PFSK-1 (cell line): ENCODE results near the gene LSM14B.
A peak's percentile ranks its signal among the peaks of the same experiment; 100 is the strongest.

ENCODE experiments used
- FOXP2 ChIP-seq: optimal IDR thresholded peaks from 2 replicates; pipeline ENCODE3; 2011; ENCODE audit warnings: borderline replicate concordance, control low read depth, inconsistent platforms; ENCODE audit not compliant: insufficient read depth; ENCODE audit errors: extremely low read length, extremely low read depth
- POLR2AphosphoS5 ChIP-seq: IDR thresholded peaks from 2 replicates; pipeline ENCODE4 v1.6.1; 2012; ENCODE audit warnings: low read depth, mild to moderate bottlenecking, control low read depth, low read length, moderate library complexity
- REST ChIP-seq, 2 experiments: IDR thresholded peaks; 2 replicates each; pipeline versions ENCODE4 v1.6.1 to v1.8.0; 2011 to 2012; ENCODE audit warnings: low read depth in 2 of 2, low read length in 2 of 2, control low read depth in 1 of 2, inconsistent platforms in 1 of 2, mild to moderate bottlenecking in 1 of 2, moderate library complexity in 1 of 2; ENCODE audit not compliant: insufficient read depth in 1 of 2
- SIN3A ChIP-seq: IDR thresholded peaks from 2 replicates; pipeline ENCODE4 v1.6.1; 2012; ENCODE audit warnings: mild to moderate bottlenecking, low read length, moderate library complexity, borderline replicate concordance; ENCODE audit not compliant: insufficient read depth
- TAF1 ChIP-seq: IDR thresholded peaks from 2 replicates; pipeline ENCODE4 v1.6.1; 2012; ENCODE audit warnings: low read length, control low read depth, borderline replicate concordance; ENCODE audit not compliant: insufficient read depth

Gene LSM14B

GRCh38 chr20:62181808-62182207 is 59.5 kb downstream of the LSM14B start:
- no peak for TF ChIP-seq TAF1
- no peak for TF ChIP-seq SIN3A
- TF ChIP-seq FOXP2, result no peak
- TF ChIP-seq POLR2AphosphoS5, result no peak
- TF ChIP-seq REST (IDR thresholded peaks at IDR 0.05; ENCODE audit: insufficient read depth in 1 of 2, low read depth in 2 of 2, low read length in 2 of 2), result no peak

GRCh38 chr20:62182469-62183425 is 60.5 kb downstream of the LSM14B start, which contains the start of gene MTG2:
Gene MTG2, plus strand, starts transcription at chr20:62183028. Its CDS starts 10,393 bp downstream, at chr20:62193421.
- TF ChIP-seq SIN3A (no peak; the same call in 1 of the 2 replicates), POLR2AphosphoS5 (peak; percentile 96), REST (IDR thresholded peaks at IDR 0.05; ENCODE audit: insufficient read depth in 1 of 2, low read depth in 2 of 2, low read length in 2 of 2) (peak; percentile 59 to 62; a peak in 3 of 4 replicates), TAF1 (peak; percentile 88), FOXP2 (peak; percentile 93)

GRCh38 chr20:62183426-62184142 is 61.3 kb downstream of the LSM14B start:
- TF ChIP-seq SIN3A, result no peak
- no peak for TF ChIP-seq TAF1
- TF ChIP-seq FOXP2, result no peak
- TF ChIP-seq POLR2AphosphoS5, result no peak
- TF ChIP-seq REST (IDR thresholded peaks at IDR 0.05; ENCODE audit: insufficient read depth in 1 of 2, low read depth in 2 of 2, low read length in 2 of 2), result no peak
